Endometrial microvascular endothelial cells (primary cell): ENCODE measurements around the gene EFCAB11. TPM values are rescaled to one million over a fixed set of nuclear protein-coding genes. Genes with fewer than 3 reads are reported as not detected.

Source experiments
- in situ Hi-C: cut with HindIII; loops from 2 replicates; pipeline ENCODE4 v1.10.0; 2017; ENCODE audit warnings: low sequenced_read_pairs, low pct_unique_long_range_greater_than_20kb; ENCODE audit errors: inconsistent ontology term
- total RNA-seq: library from RNA; depleted of rRNA; stranded (reverse); fragments of >200 nt; gene quantifications from one replicate; pipeline ENCODE4 v1.2.3, GENCODE V29; 2015; ENCODE audit errors: inconsistent ontology term

EFCAB11 gene
- total RNA-seq, 1 donor from 2014 or later = 2.1 TPM

GRCh38 chr14:89842837-89843236, 111.7 kb downstream of the EFCAB11 start:
- in situ Hi-C loops = no loop called here

DNA sequence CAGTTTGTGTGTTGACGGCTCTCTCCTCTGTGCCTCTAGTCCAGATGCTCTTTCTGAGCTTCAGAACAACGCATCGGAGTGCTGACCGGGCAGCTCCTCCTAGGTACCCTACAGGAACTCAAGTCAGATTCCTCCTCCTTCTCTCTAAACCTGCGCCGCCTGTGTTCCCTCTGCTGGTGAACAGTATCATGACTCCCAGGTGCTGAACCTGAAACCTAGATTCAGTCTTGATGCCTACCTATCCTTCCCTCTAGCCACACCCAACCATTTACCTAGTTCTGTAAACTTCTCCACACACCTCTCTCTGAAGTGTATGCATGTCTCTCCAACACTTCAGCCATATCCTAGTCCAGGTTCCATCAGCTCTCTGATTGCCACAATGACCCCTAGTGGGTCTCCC, 112.7 kb downstream of the EFCAB11 start:
- in situ Hi-C loops = no loop called here

GRCh38 chr14:89836830-89837469, 117.6 kb downstream of the EFCAB11 start:
- in situ Hi-C loops = no loop called here

DNA sequence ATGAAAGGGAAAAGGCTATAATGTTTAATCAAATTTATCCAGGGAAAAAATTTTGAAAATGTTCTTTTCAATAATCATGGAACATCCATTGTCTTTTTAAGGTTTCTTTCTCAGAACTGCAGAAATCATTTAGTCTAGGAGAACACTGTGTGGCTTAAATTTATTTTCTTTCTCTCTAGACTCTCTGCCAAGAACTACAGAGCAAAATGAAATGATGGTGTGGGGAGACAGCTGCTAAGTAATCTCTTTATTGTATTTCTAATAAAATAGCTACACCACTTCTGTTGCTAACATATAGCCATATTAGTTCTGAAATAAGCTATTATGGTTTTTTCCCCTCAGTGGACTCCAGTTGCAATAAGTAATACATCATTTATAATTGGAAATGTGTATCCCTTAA, 120.9 kb downstream of the EFCAB11 start:
- in situ Hi-C loops = no loop called here

GRCh38 chr14:89833120-89833532, 121.4 kb downstream of the EFCAB11 start:
- in situ Hi-C loops = no loop called here

DNA sequence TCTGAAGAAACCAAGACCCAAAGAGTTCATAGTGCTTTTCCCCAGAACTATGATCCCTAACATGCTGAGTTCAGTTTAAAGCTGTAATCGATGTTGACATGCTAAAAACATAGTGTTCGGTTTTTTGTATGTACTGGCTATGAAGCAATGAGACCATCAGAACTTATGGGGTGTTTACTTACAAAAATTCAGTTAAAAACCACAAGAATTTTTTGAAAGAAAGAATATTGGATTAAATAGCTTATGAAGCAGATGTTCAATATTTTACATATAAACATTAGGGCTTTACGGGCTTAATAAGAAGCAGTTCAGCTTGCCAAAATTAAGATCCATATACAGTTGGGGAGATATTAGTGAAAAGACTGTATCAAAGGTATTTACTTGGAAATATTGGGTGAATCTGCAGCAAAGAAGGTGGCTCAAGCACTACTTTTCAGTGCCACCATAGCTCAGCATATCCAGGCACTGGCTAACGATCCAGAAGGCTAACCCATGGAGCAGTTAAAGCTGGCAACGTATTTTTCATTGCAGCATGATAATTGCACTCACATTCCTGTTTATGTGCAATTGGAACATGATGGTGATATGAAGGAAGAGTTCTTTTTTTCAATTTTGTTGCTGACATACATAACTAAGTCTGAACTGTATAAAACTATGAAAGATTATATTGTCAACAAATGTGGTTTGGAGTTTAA, 125.9 kb downstream of the EFCAB11 start:
- in situ Hi-C loops = no loop called here

GRCh38 chr14:89827265-89827664, 127.3 kb downstream of the EFCAB11 start:
- in situ Hi-C loops = no loop called here

GRCh38 chr14:89826596-89826995, 127.9 kb downstream of the EFCAB11 start:
- in situ Hi-C loops = no loop called here

- in situ Hi-C loops = no loop called here
Observed at GRCh38 chr14:89823743-89824142, 130.8 kb downstream of the EFCAB11 start.

GRCh38 chr14:89814126-89814525, 140.4 kb downstream of the EFCAB11 start:
- in situ Hi-C loops = no loop called here

DNA sequence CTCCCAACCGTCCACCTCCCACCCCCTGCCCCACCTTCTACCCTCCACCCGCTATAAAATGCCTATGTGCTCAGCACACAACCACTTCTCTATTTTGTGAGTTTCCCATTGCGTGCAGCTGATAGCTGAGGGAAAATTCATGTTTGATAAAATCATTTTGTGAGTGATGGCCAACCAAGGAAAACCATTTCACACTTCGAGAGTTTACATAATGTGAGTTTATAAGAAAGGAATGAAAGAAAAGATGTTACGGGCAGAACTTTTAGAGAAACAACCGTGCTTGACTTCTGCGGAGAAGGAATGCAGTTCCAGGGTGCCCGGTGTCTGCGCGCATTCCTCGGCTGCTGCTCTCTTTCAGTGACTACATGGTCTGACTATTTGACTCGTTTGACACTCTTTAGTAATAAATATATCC, 140.9 kb downstream of the EFCAB11 start:
- in situ Hi-C loops = no loop called here

- in situ Hi-C loops = no loop called here
Observed at GRCh38 chr14:89811954-89812575, 142.5 kb downstream of the EFCAB11 start.

GRCh38 chr14:89810101-89810500, 144.4 kb downstream of the EFCAB11 start:
- in situ Hi-C loops = no loop called here

DNA sequence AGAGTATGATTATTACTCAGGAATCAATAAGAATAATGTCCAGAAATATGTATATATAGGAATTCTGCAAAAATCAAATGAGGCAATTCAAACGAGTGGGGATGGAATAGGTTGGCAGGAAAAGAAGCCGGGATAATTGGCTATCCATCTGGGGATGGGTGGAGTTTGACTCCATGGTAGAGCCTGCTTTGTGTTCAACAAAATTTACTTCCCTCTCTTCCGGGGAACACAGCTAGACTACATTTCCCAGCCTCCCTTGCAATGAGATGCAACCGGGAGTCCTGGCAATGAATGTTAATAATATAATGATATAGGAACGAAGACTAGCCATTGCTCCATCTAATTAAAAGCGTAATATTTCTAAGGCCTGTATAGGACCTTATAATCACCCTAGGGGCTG, 146.6 kb downstream of the EFCAB11 start:
- in situ Hi-C loops = no loop called here

GRCh38 chr14:89807151-89807550, 147.4 kb downstream of the EFCAB11 start:
- in situ Hi-C loops = no loop called here

GRCh38 chr14:89806451-89806850, 148.1 kb downstream of the EFCAB11 start:
- in situ Hi-C loops = no loop called here

DNA sequence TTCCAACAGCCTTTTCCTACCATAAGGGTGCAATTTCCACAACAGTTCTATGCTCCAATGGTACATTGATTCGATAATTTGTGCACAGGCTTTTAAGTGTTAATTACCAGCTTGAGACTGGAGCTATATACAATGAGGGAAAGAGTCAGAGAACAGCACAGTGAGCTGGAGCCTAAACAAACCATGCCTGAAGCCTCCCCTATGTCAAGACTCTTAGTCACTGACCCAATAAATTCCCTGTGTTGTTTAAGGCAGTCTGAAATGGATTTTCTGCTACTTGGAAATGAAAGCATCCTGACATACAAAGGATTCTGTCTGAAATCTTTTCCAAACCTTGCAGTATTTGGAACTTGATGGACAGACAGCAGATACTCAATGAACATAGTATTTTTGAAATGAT, 149.0 kb downstream of the EFCAB11 start:
- in situ Hi-C loops = no loop called here

GRCh38 chr14:89803542-89803941, 151.0 kb downstream of the EFCAB11 start:
- in situ Hi-C loops = no loop called here

- in situ Hi-C loops = no loop called here
Observed at GRCh38 chr14:89801136-89801535, 153.4 kb downstream of the EFCAB11 start.

GRCh38 chr14:89798212-89798773, 156.2 kb downstream of the EFCAB11 start:
- in situ Hi-C loops = no loop called here
